ENCODE data around the gene FAF2.

Gene FAF2

DNA sequence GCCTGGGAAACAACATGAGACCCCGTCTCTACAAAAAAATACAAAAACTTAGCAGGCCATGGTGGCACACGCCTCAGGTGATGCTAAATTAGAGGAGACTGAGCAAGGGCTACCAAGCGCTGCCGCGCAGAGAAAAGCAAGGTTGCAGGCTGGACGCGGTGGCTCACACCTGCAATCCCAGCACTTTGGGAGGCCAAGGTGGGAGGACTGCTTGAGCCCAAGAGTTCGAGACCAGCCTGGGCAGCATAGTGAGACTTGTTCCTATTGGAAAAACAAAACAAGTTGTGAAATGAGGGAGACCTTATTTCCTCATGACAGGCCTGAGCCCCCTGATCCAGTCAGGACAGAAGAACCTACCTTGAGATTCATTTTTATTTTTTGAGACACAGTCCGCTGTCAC, 77.5 kb downstream of the FAF2 start:
- TF ChIP-seq, protein P1, sequence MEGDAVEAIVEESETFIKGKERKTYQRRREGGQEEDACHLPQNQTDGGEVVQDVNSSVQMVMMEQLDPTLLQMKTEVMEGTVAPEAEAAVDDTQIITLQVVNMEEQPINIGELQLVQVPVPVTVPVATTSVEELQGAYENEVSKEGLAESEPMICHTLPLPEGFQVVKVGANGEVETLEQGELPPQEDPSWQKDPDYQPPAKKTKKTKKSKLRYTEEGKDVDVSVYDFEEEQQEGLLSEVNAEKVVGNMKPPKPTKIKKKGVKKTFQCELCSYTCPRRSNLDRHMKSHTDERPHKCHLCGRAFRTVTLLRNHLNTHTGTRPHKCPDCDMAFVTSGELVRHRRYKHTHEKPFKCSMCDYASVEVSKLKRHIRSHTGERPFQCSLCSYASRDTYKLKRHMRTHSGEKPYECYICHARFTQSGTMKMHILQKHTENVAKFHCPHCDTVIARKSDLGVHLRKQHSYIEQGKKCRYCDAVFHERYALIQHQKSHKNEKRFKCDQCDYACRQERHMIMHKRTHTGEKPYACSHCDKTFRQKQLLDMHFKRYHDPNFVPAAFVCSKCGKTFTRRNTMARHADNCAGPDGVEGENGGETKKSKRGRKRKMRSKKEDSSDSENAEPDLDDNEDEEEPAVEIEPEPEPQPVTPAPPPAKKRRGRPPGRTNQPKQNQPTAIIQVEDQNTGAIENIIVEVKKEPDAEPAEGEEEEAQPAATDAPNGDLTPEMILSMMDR (conservative IDR thresholded peaks at IDR 0.05; ENCODE audit: low read length) = no peak
- H3K4me3 ChIP-seq (ENCODE audit: low read length) = no peak overlapping the region
- DNase-seq (ENCODE audit: low read depth) = no peak

GRCh38 chr5:176526462-176526861, 78.3 kb downstream of the FAF2 start:
- H3K4me3 ChIP-seq (ENCODE audit: low read length) = no peak overlapping the region
- TF ChIP-seq, protein P1 (conservative IDR thresholded peaks at IDR 0.05; ENCODE audit: low read length) = no peak
- no peak for DNase-seq (ENCODE audit: low read depth)

DNA sequence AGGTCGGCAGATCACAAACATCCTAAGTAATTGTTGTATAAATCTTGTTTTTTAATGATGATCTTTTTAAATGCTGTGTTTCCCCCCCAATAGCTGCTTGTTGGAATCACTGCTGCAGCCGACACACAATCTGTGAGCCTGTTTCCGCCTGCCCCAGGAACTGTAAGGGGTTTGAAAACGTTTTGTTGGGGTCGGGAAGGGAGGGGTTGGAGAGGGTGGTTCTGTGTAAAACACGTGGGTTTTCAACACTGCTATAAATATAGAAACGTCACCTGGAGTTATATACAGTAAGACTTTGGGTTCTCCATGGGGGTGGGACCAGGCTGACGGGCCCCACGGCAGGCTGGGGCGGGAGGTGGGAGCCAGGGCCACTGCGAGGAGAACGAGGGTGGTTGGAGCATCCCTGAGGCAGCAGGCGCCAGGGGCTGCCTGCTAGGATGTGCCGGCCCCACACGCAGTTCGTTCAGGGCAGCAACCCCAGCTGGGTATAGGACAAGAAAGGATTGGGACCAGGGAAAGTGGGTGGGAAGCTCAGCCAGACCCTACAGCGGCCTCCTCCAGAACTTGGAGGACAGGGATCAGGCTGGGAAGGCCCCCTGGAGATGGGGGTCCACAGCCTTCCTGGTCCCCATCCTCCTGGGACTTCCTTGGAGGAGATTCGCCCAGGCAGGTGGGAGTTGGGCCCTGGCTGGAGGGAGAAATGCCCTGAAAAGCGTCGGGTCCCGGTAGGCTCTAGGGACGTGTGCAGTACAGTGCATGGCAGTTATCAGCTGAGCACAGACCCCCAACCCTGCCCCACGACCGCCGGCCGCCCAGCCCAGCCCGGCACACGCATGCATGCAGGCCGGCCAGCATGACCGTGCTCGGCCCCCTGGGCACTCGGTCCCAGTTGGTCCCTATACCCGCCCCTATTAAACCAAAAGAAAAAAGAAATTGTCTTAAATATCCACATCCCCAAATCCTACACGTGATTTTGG, 79.3 kb downstream of the FAF2 start:
- TF ChIP-seq, protein P1 (conservative IDR thresholded peaks at IDR 0.05; ENCODE audit: low read length) = no peak
- no peak overlapping the region for H3K4me3 ChIP-seq (ENCODE audit: low read length)
- DNase-seq (ENCODE audit: low read depth) = no peak

GRCh38 chr5:176528301-176528700, 80.1 kb downstream of the FAF2 start:
- no peak for DNase-seq (ENCODE audit: low read depth)
- H3K4me3 ChIP-seq (ENCODE audit: low read length) = no peak overlapping the region
- TF ChIP-seq, protein P1 (conservative IDR thresholded peaks at IDR 0.05; ENCODE audit: low read length) = no peak

- DNase-seq (ENCODE audit: low read depth) = no peak
- TF ChIP-seq, protein P1 (conservative IDR thresholded peaks at IDR 0.05; ENCODE audit: low read length) = no peak
Observed at GRCh38 chr5:176528761-176529115, 80.6 kb downstream of the FAF2 start.

GRCh38 chr5:176529116-176529740, 81.0 kb downstream of the FAF2 start:
- H3K4me3 ChIP-seq (ENCODE audit: low read length) = no peak overlapping the region
- DNase-seq (ENCODE audit: low read depth) = no peak
- TF ChIP-seq, protein P1 (conservative IDR thresholded peaks at IDR 0.05; ENCODE audit: low read length) = no peak

More at GRCh38 chr5:176528761-176529115, 80.6 kb downstream of the FAF2 start:
- H3K4me3 ChIP-seq (ENCODE audit: low read length) = no peak overlapping the region

Data from AG10803 (cell line).